H1 (cell line): ENCODE results near the gene CMIP. TPM values are rescaled to one million over a fixed set of nuclear protein-coding genes. Genes with fewer than 3 reads are reported as not detected.

Experiments used
- CTCF ChIA-PET: fragments of 300-600 bp; sonication (Branson Sonifier 250); formaldehyde crosslinking; loops from one replicate; lab custom pipeline; 2021; ENCODE audit not compliant: partially characterized antibody; lab: Charles Lee
- POLR2A ChIA-PET: fragments of 300-600 bp; sonication (Branson Sonifier 250); formaldehyde crosslinking; loops from one replicate; lab custom pipeline; 2021; ENCODE audit warnings: inconsistent platforms; ENCODE audit not compliant: partially characterized antibody; lab: Charles Lee
- DNase-seq, 2 experiments: peaks; one replicate each; pipeline versions ENCODE4 v3.0.0 to v3.0.0-alpha.2; 2010 to 2022; ENCODE audit warnings: low spot score in 2 of 2, low read depth in 1 of 2, mixed read lengths in 1 of 2
- FAIRE-seq: peaks from 2 replicates; lab custom pipeline; 2011; peaks lifted over from hg19 to GRCh38; lab: Jason Lieb, UNC
- H2AFZ ChIP-seq: 2 replicates; pipeline ENCODE4 v1.8.1; 2012; ENCODE audit warnings: low read length, inconsistent platforms
- H2AK5ac ChIP-seq: 2 replicates; pipeline ENCODE4 v1.6.1; 2013; ENCODE audit warnings: low read depth, low read length
- H2BK120ac ChIP-seq: replicated peaks from 2 replicates; pipeline ENCODE3; 2013; ENCODE audit warnings: low read depth, low read length, inconsistent platforms
- H2BK12ac ChIP-seq: 2 replicates; pipeline ENCODE4 v1.6.1; 2013; ENCODE audit warnings: low read depth, low read length
- H2BK15ac ChIP-seq: 2 replicates; pipeline ENCODE4 v1.6.1; 2013; ENCODE audit warnings: low read length
- H2BK20ac ChIP-seq: 2 replicates; pipeline ENCODE4 v1.6.1; 2013; ENCODE audit warnings: low read length
- H2BK5ac ChIP-seq: 2 replicates; pipeline ENCODE4 v1.6.1; 2013; ENCODE audit warnings: low read depth, low read length
- H3K14ac ChIP-seq: 2 replicates; pipeline ENCODE4 v1.6.1; 2013; ENCODE audit warnings: inconsistent platforms; ENCODE audit not compliant: insufficient read length
- H3K18ac ChIP-seq: 2 replicates; pipeline ENCODE4 v1.6.1; 2013; ENCODE audit warnings: low read length; ENCODE audit errors: extremely low read depth
- H3K23ac ChIP-seq: 2 replicates; pipeline ENCODE4 v1.6.1; 2013; ENCODE audit warnings: inconsistent platforms; ENCODE audit not compliant: insufficient read length
- H3K23me2 ChIP-seq: 2 replicates; pipeline ENCODE4 v1.6.1; 2013; ENCODE audit warnings: low read depth, low read length
- H3K27ac ChIP-seq: 2 replicates; pipeline ENCODE4 v1.6.1; 2011; ENCODE audit warnings: low read depth, low read length, inconsistent platforms
- H3K27me3 ChIP-seq, 4 experiments: replicated peaks in 1 of 4; 1 replicate in 1 of 4; 2 replicates in 3 of 4; pipeline versions ENCODE4 v1.6.1 to v1.8.1; 2011 to 2013; ENCODE audit warnings: low read length in 3 of 4, mild to moderate bottlenecking in 3 of 4, inconsistent platforms in 2 of 4, mixed read lengths in 2 of 4, moderate library complexity in 1 of 4; ENCODE audit not compliant: control insufficient read depth in 3 of 4, insufficient read depth in 3 of 4; ENCODE audit errors: extremely low read depth in 1 of 4
- H3K36me3 ChIP-seq, 4 experiments: 2 replicates each; pipeline versions ENCODE4 v1.6.1 to v1.8.1; 2011 to 2013; ENCODE audit warnings: mild to moderate bottlenecking in 4 of 4, low read length in 3 of 4, moderate library complexity in 2 of 4, control low read depth in 1 of 4, inconsistent platforms in 1 of 4; ENCODE audit not compliant: insufficient read depth in 4 of 4, control insufficient read depth in 2 of 4
- H3K4ac ChIP-seq: replicated peaks from 2 replicates; pipeline ENCODE3; 2013; ENCODE audit warnings: low read length, low read depth, mixed read lengths, inconsistent platforms; ENCODE audit not compliant: insufficient read length
- H3K4me1 ChIP-seq, 4 experiments: replicated peaks in 1 of 4; 1 replicate in 1 of 4; 2 replicates in 3 of 4; pipeline versions ENCODE4 v1.6.1 to v1.8.1; 2011 to 2013; ENCODE audit warnings: low read length in 3 of 4, inconsistent platforms in 2 of 4, mixed read lengths in 1 of 4; ENCODE audit not compliant: insufficient read depth in 4 of 4, control insufficient read depth in 3 of 4
- H3K4me2 ChIP-seq, 2 experiments: 2 replicates each; pipeline versions ENCODE4 v1.6.1 to v1.8.1; 2011 to 2013; ENCODE audit warnings: low read depth in 2 of 2, low read length in 2 of 2, control low read depth in 1 of 2, inconsistent platforms in 1 of 2, mild to moderate bottlenecking in 1 of 2; ENCODE audit not compliant: insufficient read depth in 1 of 2
- H3K4me3 ChIP-seq, 4 experiments: fragments of 200-600, 300-600 bp in 1 of 4; sonication (generic), shearing (Covaris generic), sonication (Bioruptor Twin) in 1 of 4; 2 replicates each; pipeline versions ENCODE4 v1.5.1 to v1.8.1; 2011 to 2016; ENCODE audit warnings: low read length in 4 of 4, low read depth in 3 of 4, control low read depth in 2 of 4, inconsistent platforms in 2 of 4, mild to moderate bottlenecking in 2 of 4, mixed read lengths in 1 of 4, moderate library complexity in 1 of 4; ENCODE audit not compliant: insufficient read depth in 2 of 4; ENCODE audit errors: extremely low read depth in 1 of 4
- H3K56ac ChIP-seq: replicated peaks from 2 replicates; pipeline ENCODE3; 2013; ENCODE audit warnings: low read depth, mild to moderate bottlenecking, mixed read lengths, low read length, inconsistent platforms; ENCODE audit not compliant: insufficient read length
- H3K79me1 ChIP-seq: 2 replicates; pipeline ENCODE4 v1.6.1; 2013; ENCODE audit warnings: low read depth, low read length, control low read depth
- H3K79me2 ChIP-seq, 2 experiments: 2 replicates each; pipeline versions ENCODE4 v1.6.1 to v1.8.1; 2012 to 2013; ENCODE audit warnings: low read length in 2 of 2, mild to moderate bottlenecking in 2 of 2, inconsistent platforms in 1 of 2; ENCODE audit not compliant: insufficient read depth in 2 of 2, control insufficient read depth in 1 of 2
- H3K9ac ChIP-seq, 4 experiments: replicated peaks in 1 of 4; 1 replicate in 1 of 4; 2 replicates in 3 of 4; pipeline versions ENCODE4 v1.6.1 to v1.8.1; 2011 to 2013; ENCODE audit warnings: low read depth in 3 of 4, low read length in 3 of 4, control low read depth in 2 of 4, mild to moderate bottlenecking in 2 of 4, moderate library complexity in 2 of 4, inconsistent platforms in 1 of 4; ENCODE audit errors: extremely low read depth in 1 of 4
- H3K9me3 ChIP-seq, 2 experiments: 2 replicates each; pipeline versions ENCODE4 v1.6.1 to v1.8.1; 2012 to 2013; ENCODE audit warnings: mild to moderate bottlenecking in 2 of 2, moderate library complexity in 2 of 2, control low read depth in 1 of 2, inconsistent platforms in 1 of 2, low read depth in 1 of 2, low read length in 1 of 2, mixed read lengths in 1 of 2; ENCODE audit not compliant: insufficient read depth in 2 of 2
- H4K20me1 ChIP-seq, 2 experiments: replicated peaks in 1 of 2; 2 replicates each; pipeline versions ENCODE3 to v1.8.1; 2011 to 2013; ENCODE audit warnings: inconsistent platforms in 2 of 2, low read length in 2 of 2, mild to moderate bottlenecking in 1 of 2; ENCODE audit not compliant: insufficient read depth in 2 of 2, control insufficient read depth in 1 of 2
- H4K5ac ChIP-seq: 2 replicates; pipeline ENCODE4 v1.6.1; 2013; ENCODE audit warnings: low read length, low read depth, mixed read lengths, inconsistent platforms; ENCODE audit not compliant: insufficient read length
- H4K8ac ChIP-seq: 2 replicates; pipeline ENCODE4 v1.8.0; 2013; ENCODE audit warnings: mild to moderate bottlenecking, moderate library complexity, low read length, inconsistent platforms; ENCODE audit not compliant: insufficient read depth; ENCODE audit errors: extremely low read depth
- H4K91ac ChIP-seq: replicated peaks from 2 replicates; pipeline ENCODE3; 2013; ENCODE audit warnings: low read length, mixed read lengths, inconsistent platforms; ENCODE audit not compliant: insufficient read length
- CTBP2 ChIP-seq: IDR thresholded peaks from 2 replicates; pipeline ENCODE4 v1.7.0; 2011; ENCODE audit warnings: borderline replicate concordance, mild to moderate bottlenecking, moderate library complexity, mixed read lengths, low read length; ENCODE audit not compliant: insufficient read depth, insufficient read length
- FOSL1 ChIP-seq: IDR thresholded peaks from 2 replicates; pipeline ENCODE4 v1.6.1; 2011; ENCODE audit warnings: mild to moderate bottlenecking, low read depth, low read length, moderate library complexity; ENCODE audit not compliant: insufficient read depth
- HDAC2 ChIP-seq, 2 experiments: fragments of 300-600 bp in 1 of 2; sonication (generic) in 1 of 2; IDR thresholded peaks; 2 replicates each; pipeline ENCODE4 v1.6.1; 2011 to 2012; ENCODE audit warnings: low read depth in 2 of 2, low read length in 2 of 2, mild to moderate bottlenecking in 2 of 2, moderate library complexity in 2 of 2, borderline replicate concordance in 1 of 2, inconsistent platforms in 1 of 2
- RAD21 ChIP-seq, 2 experiments: IDR thresholded peaks in 1 of 2; conservative IDR thresholded peaks in 1 of 2; 2 replicates each; pipeline ENCODE4 v1.6.1; 2011; ENCODE audit warnings: low read depth in 2 of 2, low read length in 2 of 2, improper control_type of control experiment in 1 of 2, inconsistent platforms in 1 of 2, mild to moderate bottlenecking in 1 of 2, moderate library complexity in 1 of 2
- SRF ChIP-seq: IDR thresholded peaks from 2 replicates; pipeline ENCODE4 v1.6.1; 2011; ENCODE audit warnings: mild to moderate bottlenecking, low read depth, low read length, moderate library complexity
- WGBS, 2 experiments: shearing (Covaris generic) in 1 of 2; methylation state at CpG; one replicate each; pipeline versions ENCODE4 v1.1.6 to v1.1.7; 2013 to 2015; ENCODE audit warnings: low lambda C conversion rate in 2 of 2, mixed read lengths in 2 of 2, inconsistent platforms in 1 of 2, low coverage in 1 of 2, missing lambda C conversion rate in 1 of 2; ENCODE audit not compliant: insufficient replicate concordance in 2 of 2, insufficient coverage in 1 of 2, insufficient read length in 1 of 2; ENCODE audit errors: extremely low coverage in 1 of 2, missing lambda C conversion rate in 1 of 2; 5-methylcytosine and 5-hydroxymethylcytosine counted together
- polyA plus RNA-seq, 7 experiments: library from polyadenylated mRNA; depleted of rRNA in 3 of 7; stranded (reverse) in 5 of 7; unstranded in 2 of 7; fragments of >200 nt in 5 of 7; fragments of 200-250 nt in 2 of 7; gene quantifications; 1 replicate in 5 of 7; 2 replicates in 1 of 7; 4 replicates in 1 of 7; pipeline versions ENCODE4 v1.2.1 to v1.2.3, GENCODE V29; 2011 to 2013; ENCODE audit warnings: missing spikeins in 2 of 7, mixed read lengths in 2 of 7
- total RNA-seq: library from RNA; stranded (reverse); fragmentation: NEBNext Ultra II Directional; extraction: Animal tissue kit (Norgen Biotek cat#: 25700); gene quantifications from 2 replicates; pipeline ENCODE4 v1.2.1, GENCODE V29; 2021

The CMIP gene
- total and polyA plus RNA-seq, 2 of the 8 experiments (the other 6 are each of a cell fraction or from before 2014, with no cell fraction given), result 7.9 to 53.2 TPM

DNA sequence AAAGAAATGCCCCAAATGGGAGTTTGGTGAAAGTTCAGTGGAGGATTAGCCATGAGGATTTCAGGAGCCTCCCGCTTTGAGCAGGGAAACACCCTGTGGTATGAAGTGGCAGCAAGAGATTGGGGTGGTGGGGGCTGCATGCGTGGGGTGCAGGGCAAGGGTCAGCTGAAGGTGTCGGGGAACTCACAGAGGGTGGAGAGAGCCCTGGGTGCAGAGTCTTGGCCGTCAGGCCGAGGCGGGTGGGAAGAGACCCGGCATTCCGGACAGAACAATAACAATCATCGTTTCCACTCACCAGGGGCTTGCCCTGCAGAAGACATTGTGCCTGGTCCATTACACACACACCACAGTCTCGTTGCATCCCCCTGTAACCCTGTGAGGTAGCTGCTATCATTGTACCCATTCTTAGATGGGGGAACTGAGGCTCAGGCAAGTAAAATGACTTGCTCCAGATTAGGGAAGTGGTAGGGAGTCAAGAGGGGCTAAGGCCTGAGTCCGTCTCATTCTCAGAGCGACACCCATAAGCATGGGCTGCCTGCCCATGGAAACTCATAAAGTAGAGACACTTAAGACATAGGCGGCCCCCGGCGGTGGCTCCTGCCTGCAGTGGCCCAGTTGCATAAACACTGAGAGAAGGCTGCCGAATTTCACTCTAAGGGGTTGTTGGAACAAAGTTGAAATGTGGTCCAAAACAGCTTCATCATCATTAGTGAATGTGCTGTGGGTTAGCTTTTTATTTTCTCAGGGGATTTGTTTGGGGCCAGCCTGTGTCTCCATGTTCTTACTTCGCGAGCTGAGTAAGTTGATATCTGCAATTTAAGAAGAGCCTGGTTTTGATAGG is 93.3 kb downstream of the CMIP start:
- Histone ChIP-seq H2AK5ac (no peak overlapping the region), H3K4me2 (no peak overlapping the region), H3K23me2 (no peaks in the 10 kb centered on the region), H3K4me3 (no peak overlapping the region), H3K56ac (no peak overlapping the region), H3K4me1 (peaks cover 2 to 9% (median 6%) of the 10 kb centered on the region in 4 experiments; a peak in 5 of 7 replicates), H3K79me2 (peaks cover 7 to 84% of the 10 kb centered on the region in 2 experiments), H2BK5ac (no peak overlapping the region), H3K14ac (no peak overlapping the region), H3K23ac (no peak overlapping the region), H3K9ac (no peak overlapping the region), H2BK20ac (no peak overlapping the region), H3K9me3 (no peaks in the 10 kb centered on the region), H2BK120ac (no peak overlapping the region), H3K27ac (no peak overlapping the region), H3K4ac (no peak overlapping the region), H3K79me1 (peaks cover 37% of the 10 kb centered on the region), H4K20me1 (peaks cover 8 to 9% of the 10 kb centered on the region in 2 experiments), H4K5ac (no peak overlapping the region), H2BK12ac (no peak overlapping the region), H3K27me3 (no peaks in the 10 kb centered on the region), H3K18ac (no peak overlapping the region), H3K36me3 (no peaks in the 10 kb centered on the region), H2AFZ (no peak overlapping the region), H4K8ac (no peak overlapping the region), H4K91ac (no peak overlapping the region), H2BK15ac (no peak overlapping the region)
- CTCF ChIA-PET, result interaction anchor here (0.8 kb wide), 1 partner anchor 175 kb away, joined by 3 read pairs; no protein-coding TSS in a partner anchor
- DNase-seq (no peak), FAIRE-seq (no peak)
- TF ChIP-seq RAD21 (IDR thresholded peaks at IDR 0.05 in 1 of 2, conservative IDR thresholded peaks at IDR 0.05 in 1 of 2; ENCODE audit: low read depth in 2 of 2, low read length in 2 of 2) (peak in 1 of 2 experiments; percentile 15; a peak in 1 of 4 replicates), CTBP2 (no peak), HDAC2 (IDR thresholded peaks at IDR 0.05; ENCODE audit: borderline replicate concordance in 1 of 2, low read depth in 2 of 2, low read length in 2 of 2) (no peak), SRF (no peak), FOSL1 (no peak)
- 88% methylated on average over 18 of the region's 18 CpGs; no CpG with 5 or more reads in 1 of the 2 experiments for WGBS, 2 experiments
- POLR2A ChIA-PET, result no interaction called here
